Measurements from ENCODE around the gene CCT4.
A peak's percentile ranks its signal among the peaks of the same experiment; 100 is the strongest.
"Not testable (repeated sequence)": the region's sequence is repeated elsewhere in the genome, so short reads cannot be mapped to it uniquely, and the experiment has no call there.

CCT4 gene, protein sequence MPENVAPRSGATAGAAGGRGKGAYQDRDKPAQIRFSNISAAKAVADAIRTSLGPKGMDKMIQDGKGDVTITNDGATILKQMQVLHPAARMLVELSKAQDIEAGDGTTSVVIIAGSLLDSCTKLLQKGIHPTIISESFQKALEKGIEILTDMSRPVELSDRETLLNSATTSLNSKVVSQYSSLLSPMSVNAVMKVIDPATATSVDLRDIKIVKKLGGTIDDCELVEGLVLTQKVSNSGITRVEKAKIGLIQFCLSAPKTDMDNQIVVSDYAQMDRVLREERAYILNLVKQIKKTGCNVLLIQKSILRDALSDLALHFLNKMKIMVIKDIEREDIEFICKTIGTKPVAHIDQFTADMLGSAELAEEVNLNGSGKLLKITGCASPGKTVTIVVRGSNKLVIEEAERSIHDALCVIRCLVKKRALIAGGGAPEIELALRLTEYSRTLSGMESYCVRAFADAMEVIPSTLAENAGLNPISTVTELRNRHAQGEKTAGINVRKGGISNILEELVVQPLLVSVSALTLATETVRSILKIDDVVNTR

GRCh38 chr2:61888267-61889055 lies at the start of gene CCT4:
Gene CCT4, minus strand, starts transcription at chr2:61888656. Its CDS starts 149 bp downstream, at chr2:61888507.
- peak; percentile 88 for DNase-seq (ENCODE audit: low spot score)

DNA sequence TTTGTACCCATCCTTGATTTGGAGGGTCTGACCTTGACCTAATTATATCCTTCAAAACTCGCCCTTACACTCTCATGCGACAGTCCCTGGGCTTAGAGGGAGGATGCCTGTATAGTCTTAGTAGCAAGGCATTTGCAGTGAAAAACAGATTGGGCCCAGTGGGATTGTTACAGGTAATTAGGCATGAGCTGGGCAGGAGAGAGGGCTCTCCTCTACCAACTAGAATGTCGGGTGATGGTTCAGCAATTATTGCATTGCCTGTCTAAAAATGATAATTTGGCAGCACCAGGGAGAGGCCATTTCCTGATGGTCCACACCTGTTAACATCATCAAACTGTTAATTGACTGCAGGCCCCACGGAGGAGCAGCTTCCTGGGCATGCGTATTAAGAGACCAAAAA lies 49.4 kb upstream of the CCT4 start:
- no peak for DNase-seq (ENCODE audit: low spot score)

- no peak for DNase-seq (ENCODE audit: low spot score)
Observed at GRCh38 chr2:61937098-61937497, 48.6 kb upstream of the CCT4 start.

DNA sequence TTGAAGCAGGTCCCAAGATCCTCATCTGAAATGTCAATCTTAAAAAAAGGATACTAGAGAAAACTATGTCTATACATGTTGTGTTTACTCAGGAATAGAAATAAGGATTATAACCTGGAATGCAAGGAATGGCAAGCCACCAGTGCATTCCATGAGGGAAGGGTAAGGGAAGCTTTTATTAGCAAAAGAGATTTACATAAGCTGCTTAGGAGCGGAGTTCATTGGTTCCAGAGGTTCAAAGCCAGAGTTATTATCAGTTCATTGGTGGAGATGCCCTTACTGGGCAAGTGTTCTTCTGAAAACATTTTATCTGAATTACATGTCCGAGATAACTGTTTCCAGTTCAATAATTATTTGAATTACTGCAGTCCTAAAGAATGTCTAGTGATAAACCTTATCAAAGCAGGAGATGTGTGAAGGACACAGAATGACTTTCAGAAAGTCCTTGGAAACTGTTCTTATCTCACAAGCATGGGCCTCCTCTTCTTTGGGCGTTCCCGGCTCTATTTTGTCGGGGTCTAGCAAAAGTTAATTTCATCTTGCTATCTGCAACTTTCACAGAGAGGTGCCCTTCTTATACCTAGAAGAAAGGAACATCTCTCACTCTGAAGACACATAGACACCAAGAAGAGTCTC lies 40.5 kb upstream of the CCT4 start:
- no peak for DNase-seq (ENCODE audit: low spot score)

GRCh38 chr2:61926531-61927477 lies 38.3 kb upstream of the CCT4 start:
- no peak for DNase-seq (ENCODE audit: low spot score)

- DNase-seq (ENCODE audit: low spot score): no peak
Observed at GRCh38 chr2:61924895-61925663, 36.6 kb upstream of the CCT4 start.

- no peak for DNase-seq (ENCODE audit: low spot score)
Observed at GRCh38 chr2:61922714-61923113, 34.3 kb upstream of the CCT4 start.

GRCh38 chr2:61920548-61920947 lies 32.1 kb upstream of the CCT4 start:
- DNase-seq (ENCODE audit: low spot score): no peak

GRCh38 chr2:61914794-61915193 lies 26.3 kb upstream of the CCT4 start:
- DNase-seq (ENCODE audit: low spot score): not testable (repeated sequence)

GRCh38 chr2:61911510-61911909 lies 23.1 kb upstream of the CCT4 start:
- no peak for DNase-seq (ENCODE audit: low spot score)

DNA sequence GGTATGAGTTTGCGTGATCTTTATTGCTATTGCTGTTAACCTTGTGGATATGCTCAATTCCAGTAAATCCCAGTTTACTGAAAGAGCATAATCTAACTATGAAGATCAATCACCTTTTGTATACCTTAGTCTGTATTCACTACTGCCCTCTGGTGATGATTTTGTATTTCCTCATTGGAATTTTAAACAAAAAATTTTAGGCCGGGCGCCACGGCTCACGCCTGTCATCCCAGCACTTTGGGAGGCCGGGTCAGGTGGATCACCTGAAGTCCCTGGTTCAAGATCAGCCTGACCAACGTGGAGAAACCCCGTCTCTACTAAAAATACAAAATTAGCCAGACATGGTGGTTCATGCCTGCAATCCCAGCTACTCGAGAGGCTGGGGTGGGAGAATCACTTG lies 22.1 kb upstream of the CCT4 start:
- no peak for DNase-seq (ENCODE audit: low spot score)

GRCh38 chr2:61909116-61909515 lies 20.7 kb upstream of the CCT4 start:
- no peak for DNase-seq (ENCODE audit: low spot score)

DNA sequence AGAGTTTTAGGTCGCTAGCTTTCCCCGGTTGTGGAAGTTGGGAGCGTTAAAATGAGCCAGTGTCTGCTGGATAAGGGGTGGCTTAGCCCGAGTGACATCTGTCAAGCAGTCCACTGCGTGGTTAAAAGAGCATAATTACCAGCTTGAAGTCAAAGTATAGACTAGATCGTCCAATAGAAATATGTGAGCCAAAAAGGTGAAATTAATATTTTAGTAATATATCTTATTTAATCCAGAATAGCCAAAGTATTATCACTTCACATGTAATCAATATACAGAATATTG lies 17.7 kb upstream of the CCT4 start:
- no peak for DNase-seq (ENCODE audit: low spot score)

DNA sequence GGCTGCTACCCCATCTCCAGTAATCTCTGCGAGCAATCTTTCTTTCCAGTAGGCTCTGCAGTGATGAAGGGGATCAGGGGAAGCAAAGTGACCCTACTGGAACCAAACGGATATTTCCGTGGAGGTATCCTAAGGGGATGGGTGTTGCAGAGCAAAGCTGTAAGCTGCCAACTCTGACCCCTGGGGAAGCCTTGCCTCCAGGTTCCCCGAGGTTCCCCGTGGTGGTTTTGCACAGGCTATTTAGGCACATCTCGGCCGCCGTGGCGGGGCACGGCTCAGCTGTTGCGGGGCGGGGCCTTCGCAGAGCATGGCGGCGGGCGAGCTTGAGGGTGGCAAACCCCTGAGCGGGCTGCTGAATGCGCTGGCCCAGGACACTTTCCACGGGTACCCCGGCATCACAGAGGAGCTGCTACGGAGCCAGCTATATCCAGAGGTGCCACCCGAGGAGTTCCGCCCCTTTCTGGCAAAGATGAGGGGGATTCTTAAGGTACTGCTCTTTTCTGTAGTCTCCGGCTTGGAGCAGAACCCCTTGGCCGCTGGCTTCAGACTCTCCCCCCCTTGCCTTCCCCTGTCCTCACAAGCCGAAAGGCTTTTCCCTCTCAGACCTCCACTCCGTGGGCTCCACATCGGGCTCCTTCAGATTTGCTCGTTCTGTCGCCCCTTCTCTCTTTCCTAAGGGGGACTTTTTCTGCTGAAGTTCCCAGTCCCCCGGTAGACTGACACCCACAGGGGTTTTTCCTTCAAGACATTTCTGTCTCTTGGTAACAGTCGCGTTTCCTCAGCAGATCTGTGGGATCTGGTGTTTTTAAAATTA lies 17.1 kb upstream of the CCT4 start, which contains the start of gene COMMD1:
Gene COMMD1, plus strand, starts transcription at position 303 of the 814 bp plus-strand sequence. Its CDS starts 5 bp downstream, at position 308.
- DNase-seq (ENCODE audit: low spot score): peak; percentile 62

DNA sequence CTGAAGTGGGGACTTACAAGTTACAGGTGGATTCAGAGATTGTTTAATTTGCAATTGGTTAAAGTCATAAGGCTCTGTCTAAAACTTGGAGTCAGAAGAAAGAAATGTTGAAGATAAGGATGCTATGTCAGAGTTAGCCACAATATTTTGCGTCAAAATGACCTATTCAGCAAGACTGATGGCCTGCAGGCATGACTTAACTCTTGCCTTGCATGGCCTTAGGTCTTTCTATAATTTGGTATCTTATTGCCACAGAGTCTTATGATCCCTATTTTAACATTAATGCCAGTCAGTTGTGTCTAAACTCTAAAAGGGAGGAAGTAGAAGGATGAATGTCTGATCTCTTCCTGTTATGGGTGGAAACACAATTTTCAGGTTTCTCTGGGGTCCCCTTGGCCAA lies 11.8 kb upstream of the CCT4 start:
- DNase-seq (ENCODE audit: low spot score): no peak

DNA sequence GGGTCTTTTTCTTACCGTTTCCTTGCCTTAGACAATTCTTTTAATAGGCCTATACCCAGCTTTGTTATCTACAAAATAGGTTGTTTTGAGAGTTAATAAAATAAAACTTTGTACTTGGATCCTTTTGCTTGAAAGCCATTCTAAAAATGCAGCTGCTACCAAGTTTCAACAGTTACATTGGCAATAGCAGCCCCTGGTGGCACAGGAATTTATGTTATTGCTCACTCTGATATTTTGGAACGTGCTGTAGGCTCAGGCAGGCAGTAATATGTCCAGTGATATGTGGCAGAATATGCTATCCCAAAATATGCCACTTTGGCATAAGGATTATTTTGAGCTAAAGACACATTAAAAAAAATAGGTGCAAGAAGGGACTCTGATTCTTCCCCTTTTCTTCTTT lies 10.4 kb upstream of the CCT4 start:
- no peak for DNase-seq (ENCODE audit: low spot score)

GRCh38 chr2:61887717-61888266 lies 664 bp downstream of the CCT4 start:
- no peak for DNase-seq (ENCODE audit: low spot score)

- DNase-seq (ENCODE audit: low spot score): no peak
Observed at GRCh38 chr2:61885896-61886603, 2.4 kb downstream of the CCT4 start.

- DNase-seq (ENCODE audit: low spot score): no peak
Observed at GRCh38 chr2:61882850-61883249, 5.6 kb downstream of the CCT4 start.
